ENCODE results near the gene GBE1.
A peak's percentile ranks its signal among the peaks of the same experiment; 100 is the strongest.

The GBE1 gene

GRCh38 chr3:81549831-81550230, 211.6 kb downstream of the GBE1 start:
- no peak overlapping the region for H3K18ac ChIP-seq (ENCODE audit: low read depth in 1 of 2, low read length in 2 of 2)
- peak overlapping the region; percentile 54 for H3K9ac ChIP-seq (ENCODE audit: low read length)
- H4K91ac ChIP-seq (ENCODE audit: low read length): no peak overlapping the region
- no peak overlapping the region for H3K4ac ChIP-seq (ENCODE audit: low read depth in 1 of 2, low read length in 2 of 2)
- H2AFZ ChIP-seq (ENCODE audit: low read depth, low read length): no peak overlapping the region
- peaks cover 6% of the 10 kb centered on the region for H3K79me1 ChIP-seq (replicated peaks; ENCODE audit: low read length, poor library complexity, severe bottlenecking)
- no peak overlapping the region for H4K8ac ChIP-seq (ENCODE audit: low read length)
- no peak overlapping the region for H2AK5ac ChIP-seq (ENCODE audit: low read length, severe bottlenecking)
- whole genome bisulfite sequencing: 100% methylated on average over 1 of the region's 2 CpGs
- peaks cover 4% of the 10 kb centered on the region for H3K9me3 ChIP-seq (ENCODE audit: control insufficient read depth, low read length)
- peaks cover 0 to 56% of the 10 kb centered on the region in 2 experiments for H3K36me3 ChIP-seq (ENCODE audit: control insufficient read depth in 1 of 2, insufficient read depth in 2 of 2, low read depth in 1 of 2, low read length in 2 of 2)
- no peak overlapping the region for H3K23ac ChIP-seq (ENCODE audit: low read length in 2 of 2)
- H2BK5ac ChIP-seq (ENCODE audit: low read depth, low read length, poor library complexity, severe bottlenecking): no peak overlapping the region
- H2BK120ac ChIP-seq (ENCODE audit: low read depth, low read length): no peak overlapping the region
- no peak for DNase-seq
- H3K4me3 ChIP-seq (ENCODE audit: insufficient read depth in 1 of 2, low read depth in 1 of 2, low read length in 2 of 2): no peak overlapping the region
- no peak overlapping the region for H3K4me2 ChIP-seq (ENCODE audit: low read length, poor library complexity, severe bottlenecking)
- no peaks in the 10 kb centered on the region for H3K27me3 ChIP-seq (ENCODE audit: control insufficient read depth in 1 of 2, insufficient read depth in 1 of 2, low read length in 2 of 2)
- H3K4me1 ChIP-seq (ENCODE audit: control insufficient read depth, insufficient read depth, low read depth, low read length): no peaks in the 10 kb centered on the region
- H2BK15ac ChIP-seq (ENCODE audit: low read depth, poor library complexity, severe bottlenecking): no peak overlapping the region
- H3K27ac ChIP-seq (ENCODE audit: low read length, poor library complexity, severe bottlenecking): no peak overlapping the region
- H2BK12ac ChIP-seq (ENCODE audit: low read length in 2 of 2): no peak overlapping the region
- no peak overlapping the region for H3K14ac ChIP-seq (ENCODE audit: low read length in 2 of 2)

GRCh38 chr3:81549388-81549787, 212.1 kb downstream of the GBE1 start:
- H3K14ac ChIP-seq (ENCODE audit: low read length in 2 of 2): no peak overlapping the region
- WGBS: 100% methylated on average over 1 of the region's 1 CpG
- H3K9ac ChIP-seq (ENCODE audit: low read length): peak overlapping the region; percentile 26
- H2AFZ ChIP-seq (ENCODE audit: low read depth, low read length): no peak overlapping the region
- no peak overlapping the region for H2BK12ac ChIP-seq (ENCODE audit: low read length in 2 of 2)
- H3K4me3 ChIP-seq (ENCODE audit: insufficient read depth in 1 of 2, low read depth in 1 of 2, low read length in 2 of 2): no peak overlapping the region
- no peak overlapping the region for H4K91ac ChIP-seq (ENCODE audit: low read length)
- DNase-seq: no peak
- H3K27me3 ChIP-seq (ENCODE audit: control insufficient read depth in 1 of 2, insufficient read depth in 1 of 2, low read length in 2 of 2): no peaks in the 10 kb centered on the region
- peaks cover 0 to 54% of the 10 kb centered on the region in 2 experiments for H3K36me3 ChIP-seq (ENCODE audit: control insufficient read depth in 1 of 2, insufficient read depth in 2 of 2, low read depth in 1 of 2, low read length in 2 of 2)
- H3K18ac ChIP-seq (ENCODE audit: low read depth in 1 of 2, low read length in 2 of 2): no peak overlapping the region
- H4K8ac ChIP-seq (ENCODE audit: low read length): no peak overlapping the region
- H2BK15ac ChIP-seq (ENCODE audit: low read depth, poor library complexity, severe bottlenecking): no peak overlapping the region
- H2AK5ac ChIP-seq (ENCODE audit: low read length, severe bottlenecking): no peak overlapping the region
- no peak overlapping the region for H3K27ac ChIP-seq (ENCODE audit: low read length, poor library complexity, severe bottlenecking)
- H3K4ac ChIP-seq (ENCODE audit: low read depth in 1 of 2, low read length in 2 of 2): no peak overlapping the region
- no peak overlapping the region for H2BK5ac ChIP-seq (ENCODE audit: low read depth, low read length, poor library complexity, severe bottlenecking)
- H3K79me1 ChIP-seq (replicated peaks; ENCODE audit: low read length, poor library complexity, severe bottlenecking): peaks cover 6% of the 10 kb centered on the region
- no peaks in the 10 kb centered on the region for H3K4me1 ChIP-seq (ENCODE audit: control insufficient read depth, insufficient read depth, low read depth, low read length)
- no peak overlapping the region for H3K23ac ChIP-seq (ENCODE audit: low read length in 2 of 2)
- H2BK120ac ChIP-seq (ENCODE audit: low read depth, low read length): no peak overlapping the region
- no peak overlapping the region for H3K4me2 ChIP-seq (ENCODE audit: low read length, poor library complexity, severe bottlenecking)
- H3K9me3 ChIP-seq (ENCODE audit: control insufficient read depth, low read length): peaks cover 4% of the 10 kb centered on the region

GRCh38 chr3:81545572-81545971, 215.9 kb downstream of the GBE1 start:
- no peak overlapping the region for H2BK15ac ChIP-seq (ENCODE audit: low read depth, poor library complexity, severe bottlenecking)
- 96% methylated on average over 2 of the region's 2 CpGs for WGBS
- no peaks in the 10 kb centered on the region for H3K27me3 ChIP-seq (ENCODE audit: control insufficient read depth in 1 of 2, insufficient read depth in 1 of 2, low read length in 2 of 2)
- peaks cover 4% of the 10 kb centered on the region for H3K79me1 ChIP-seq (replicated peaks; ENCODE audit: low read length, poor library complexity, severe bottlenecking)
- H3K23ac ChIP-seq (ENCODE audit: low read length in 2 of 2): no peak overlapping the region
- H3K4ac ChIP-seq (ENCODE audit: low read depth in 1 of 2, low read length in 2 of 2): no peak overlapping the region
- H3K4me2 ChIP-seq (ENCODE audit: low read length, poor library complexity, severe bottlenecking): no peak overlapping the region
- H2BK120ac ChIP-seq (ENCODE audit: low read depth, low read length): no peak overlapping the region
- no peak overlapping the region for H3K27ac ChIP-seq (ENCODE audit: low read length, poor library complexity, severe bottlenecking)
- no peak overlapping the region for H2AK5ac ChIP-seq (ENCODE audit: low read length, severe bottlenecking)
- H3K14ac ChIP-seq (ENCODE audit: low read length in 2 of 2): no peak overlapping the region
- H2BK5ac ChIP-seq (ENCODE audit: low read depth, low read length, poor library complexity, severe bottlenecking): no peak overlapping the region
- H4K8ac ChIP-seq (ENCODE audit: low read length): no peak overlapping the region
- no peak overlapping the region for H3K18ac ChIP-seq (ENCODE audit: low read depth in 1 of 2, low read length in 2 of 2)
- peak; percentile 6 for DNase-seq
- H3K4me3 ChIP-seq (ENCODE audit: insufficient read depth in 1 of 2, low read depth in 1 of 2, low read length in 2 of 2): no peak overlapping the region
- H3K36me3 ChIP-seq (ENCODE audit: control insufficient read depth in 1 of 2, insufficient read depth in 2 of 2, low read depth in 1 of 2, low read length in 2 of 2): peaks cover 0 to 55% of the 10 kb centered on the region in 2 experiments
- H3K9ac ChIP-seq (ENCODE audit: low read length): peak overlapping the region; percentile 30
- H2AFZ ChIP-seq (ENCODE audit: low read depth, low read length): no peak overlapping the region
- H3K9me3 ChIP-seq (ENCODE audit: control insufficient read depth, low read length): peaks cover 4% of the 10 kb centered on the region
- H3K4me1 ChIP-seq (ENCODE audit: control insufficient read depth, insufficient read depth, low read depth, low read length): no peaks in the 10 kb centered on the region
- no peak overlapping the region for H4K91ac ChIP-seq (ENCODE audit: low read length)
- no peak overlapping the region for H2BK12ac ChIP-seq (ENCODE audit: low read length in 2 of 2)

GRCh38 chr3:81544385-81544784, 217.1 kb downstream of the GBE1 start:
- Histone ChIP-seq H3K79me1 (replicated peaks; ENCODE audit: low read length, poor library complexity, severe bottlenecking) (peaks cover 3% of the 10 kb centered on the region), H2BK120ac (ENCODE audit: low read depth, low read length) (no peak overlapping the region), H4K91ac (ENCODE audit: low read length) (no peak overlapping the region), H3K14ac (ENCODE audit: low read length in 2 of 2) (no peak overlapping the region), H2BK5ac (ENCODE audit: low read depth, low read length, poor library complexity, severe bottlenecking) (no peak overlapping the region), H3K18ac (ENCODE audit: low read depth in 1 of 2, low read length in 2 of 2) (no peak overlapping the region), H3K9ac (ENCODE audit: low read length) (no peak overlapping the region), H2AFZ (ENCODE audit: low read depth, low read length) (no peak overlapping the region), H4K8ac (ENCODE audit: low read length) (no peak overlapping the region), H3K23ac (ENCODE audit: low read length in 2 of 2) (no peak overlapping the region), H3K27ac (ENCODE audit: low read length, poor library complexity, severe bottlenecking) (no peak overlapping the region), H3K4me2 (ENCODE audit: low read length, poor library complexity, severe bottlenecking) (no peak overlapping the region), H3K4me3 (ENCODE audit: insufficient read depth in 1 of 2, low read depth in 1 of 2, low read length in 2 of 2) (no peak overlapping the region), H3K4ac (ENCODE audit: low read depth in 1 of 2, low read length in 2 of 2) (no peak overlapping the region), H2BK15ac (ENCODE audit: low read depth, poor library complexity, severe bottlenecking) (no peak overlapping the region), H3K27me3 (ENCODE audit: control insufficient read depth in 1 of 2, insufficient read depth in 1 of 2, low read length in 2 of 2) (no peaks in the 10 kb centered on the region), H3K36me3 (ENCODE audit: control insufficient read depth in 1 of 2, insufficient read depth in 2 of 2, low read depth in 1 of 2, low read length in 2 of 2) (peaks cover 0 to 67% of the 10 kb centered on the region in 2 experiments), H3K4me1 (ENCODE audit: control insufficient read depth, insufficient read depth, low read depth, low read length) (no peaks in the 10 kb centered on the region), H3K9me3 (ENCODE audit: control insufficient read depth, low read length) (peaks cover 4% of the 10 kb centered on the region), H2BK12ac (ENCODE audit: low read length in 2 of 2) (no peak overlapping the region), H2AK5ac (ENCODE audit: low read length, severe bottlenecking) (no peak overlapping the region)
- WGBS: 100% methylated on average over 4 of the region's 4 CpGs
- no peak for DNase-seq

Data from mesenchymal stem cell (in vitro differentiated cells and primary cell).